ENCODE results near the gene NTN5. TPM values are rescaled to one million over a fixed set of nuclear protein-coding genes. Genes with fewer than 3 reads are reported as not detected.

Gene NTN5
- total and polyA plus RNA-seq, 9 of the 15 experiments (the other 6 are each of a cell fraction or from before 2014, with no cell fraction given), result not detected

- no peak for TF ChIP-seq E2F3 (CRISPR knock-in tag; IDR thresholded peaks at IDR 0.05)
- TF ChIP-seq MED1 (CRISPR knock-in tag; IDR thresholded peaks at IDR 0.05; ENCODE audit: borderline replicate concordance), result no peak
- no peak for TF ChIP-seq SNAPC5 (CRISPR knock-in tag; IDR thresholded peaks at IDR 0.05)
- no peak for TF ChIP-seq TBL1XR1 (IDR thresholded peaks at IDR 0.05; ENCODE audit: low read length in 2 of 2)
- no peak for TF ChIP-seq CHAMP1 (IDR thresholded peaks at IDR 0.05)
- TF ChIP-seq POLR3G (IDR thresholded peaks at IDR 0.05; ENCODE audit: extremely low read depth, insufficient read length, insufficient replicate concordance), result no peak
- peak; percentile 82 for TF ChIP-seq SP1 (CRISPR knock-in tag; IDR thresholded peaks at IDR 0.05)
- peak in 1 of 2 experiments; percentile 67; a peak in 2 of 4 replicates for TF ChIP-seq HDAC1 (IDR thresholded peaks at IDR 0.05)
- no peak for TF ChIP-seq MLX (CRISPR knock-in tag; conservative IDR thresholded peaks at IDR 0.05)
- no peak for TF ChIP-seq CBFB (CRISPR knock-in tag; IDR thresholded peaks at IDR 0.05)
- TF ChIP-seq RUNX1 (IDR thresholded peaks at IDR 0.05; ENCODE audit: low read depth), result no peak
- no peak for TF ChIP-seq ZNF449 (CRISPR knock-in tag; IDR thresholded peaks at IDR 0.05)
- no peak for TF ChIP-seq THRB (CRISPR knock-in tag; conservative IDR thresholded peaks at IDR 0.05)
- TF ChIP-seq RBM14 (IDR thresholded peaks at IDR 0.05; ENCODE audit: borderline replicate concordance, insufficient read depth, low read depth, low read length), result no peak
- no peak for TF ChIP-seq SMAD2 (IDR thresholded peaks at IDR 0.05; ENCODE audit: low read depth, low read length)
- no peak for TF ChIP-seq ZSCAN32 (CRISPR knock-in tag; IDR thresholded peaks at IDR 0.05)
- no peak for TF ChIP-seq ILF3 (IDR thresholded peaks at IDR 0.05; ENCODE audit: borderline replicate concordance)
- TF ChIP-seq MEF2D (tag; conservative IDR thresholded peaks at IDR 0.05; ENCODE audit: low read depth), result no peak
Measured at GRCh38 chr19:48713864-48714755, 41.3 kb upstream of the NTN5 start (continued).
